ENCODE data around the gene ANKIB1. TPM values are rescaled to one million over a fixed set of nuclear protein-coding genes. Genes with fewer than 3 reads are reported as not detected.

ANKIB1 gene
- total RNA-seq, 1 experiment from 2014 or later: 49.6 TPM

GRCh38 chr7:92335574-92335973 is 89.8 kb downstream of the ANKIB1 start:
- H3K27me3 Mint-ChIP-seq (ENCODE audit: unreplicated experiment): no peaks in the 10 kb centered on the region
- TF ChIP-seq CTCF (IDR thresholded peaks at IDR 0.05; ENCODE audit: unreplicated experiment): no peak
- H3K9me3 Mint-ChIP-seq (ENCODE audit: low read depth, unreplicated experiment): no peaks in the 10 kb centered on the region
- BruUV-seq (replicated peaks): no TSS peak
- H3K36me3 Mint-ChIP-seq (ENCODE audit: insufficient read depth, unreplicated experiment): no peaks in the 10 kb centered on the region
- intact Hi-C loops (cut with micrococcal nuclease; ENCODE audit: unreplicated experiment): no loop called here
- H3K4me3 Mint-ChIP-seq (ENCODE audit: low read depth, unreplicated experiment): no peak overlapping the region
- H3K4me1 Mint-ChIP-seq (ENCODE audit: low read depth, unreplicated experiment): no peaks in the 10 kb centered on the region
- CTCF ChIA-PET: interaction anchor here (0.6 kb wide), 1 partner anchor 28 kb away, joined by 5 read pairs; no protein-coding TSS in a partner anchor
- DNase-seq: no peak
- no peak overlapping the region for H3K27ac Mint-ChIP-seq (ENCODE audit: unreplicated experiment)

DNA sequence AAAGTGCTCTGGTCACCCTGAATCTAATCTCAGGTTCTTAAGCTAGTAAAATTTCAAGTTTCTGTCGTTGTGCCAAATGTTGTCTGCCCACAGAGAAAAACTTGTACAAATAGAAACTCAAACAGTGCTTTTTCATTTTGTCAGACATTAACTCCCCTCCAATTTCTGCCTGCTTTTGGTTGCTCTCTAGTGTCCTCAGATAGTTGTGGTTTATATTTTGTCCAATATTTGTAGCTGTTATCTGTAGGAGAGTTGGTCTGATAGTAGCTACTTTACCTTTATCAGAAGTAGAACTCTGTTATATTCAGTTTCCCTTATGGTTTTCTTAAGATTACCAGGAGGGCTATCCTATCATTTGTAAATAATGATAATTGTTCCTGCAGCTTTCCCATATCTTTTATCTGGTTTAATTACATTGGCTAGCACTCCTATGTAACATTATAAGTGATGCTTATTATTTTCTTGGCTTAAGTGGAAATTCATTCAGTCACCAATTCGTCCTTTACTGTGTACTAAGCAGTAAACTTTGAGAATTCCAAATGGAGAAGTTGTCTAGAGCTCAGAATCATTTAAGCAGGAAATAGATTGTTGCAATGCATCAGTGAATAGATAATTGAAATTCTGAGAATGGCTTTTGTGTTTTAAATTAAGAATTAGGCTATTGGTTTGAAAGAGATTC is 91.0 kb downstream of the ANKIB1 start:
- no peaks in the 10 kb centered on the region for H3K4me1 Mint-ChIP-seq (ENCODE audit: low read depth, unreplicated experiment)
- H3K27ac Mint-ChIP-seq (ENCODE audit: unreplicated experiment): no peak overlapping the region
- intact Hi-C loops (cut with micrococcal nuclease; ENCODE audit: unreplicated experiment): no loop called here
- DNase-seq: no peak
- H3K36me3 Mint-ChIP-seq (ENCODE audit: insufficient read depth, unreplicated experiment): no peaks in the 10 kb centered on the region
- CTCF ChIA-PET: no interaction called here
- no peak for TF ChIP-seq CTCF (IDR thresholded peaks at IDR 0.05; ENCODE audit: unreplicated experiment)
- no peak overlapping the region for H3K4me3 Mint-ChIP-seq (ENCODE audit: low read depth, unreplicated experiment)
- no TSS peak for BruUV-seq (replicated peaks)
- H3K9me3 Mint-ChIP-seq (ENCODE audit: low read depth, unreplicated experiment): no peaks in the 10 kb centered on the region
- H3K27me3 Mint-ChIP-seq (ENCODE audit: unreplicated experiment): no peaks in the 10 kb centered on the region

GRCh38 chr7:92340016-92340415 is 94.2 kb downstream of the ANKIB1 start:
- no TSS peak for BruUV-seq (replicated peaks)

GRCh38 chr7:92343714-92344113 is 97.9 kb downstream of the ANKIB1 start:
- TF ChIP-seq CTCF (IDR thresholded peaks at IDR 0.05; ENCODE audit: unreplicated experiment): no peak
- intact Hi-C loops (cut with micrococcal nuclease; ENCODE audit: unreplicated experiment): no loop called here
- Mint-ChIP-seq H3K36me3 (ENCODE audit: insufficient read depth, unreplicated experiment) (no peaks in the 10 kb centered on the region), H3K27me3 (ENCODE audit: unreplicated experiment) (no peaks in the 10 kb centered on the region), H3K4me1 (ENCODE audit: low read depth, unreplicated experiment) (no peaks in the 10 kb centered on the region), H3K9me3 (ENCODE audit: low read depth, unreplicated experiment) (no peaks in the 10 kb centered on the region), H3K27ac (ENCODE audit: unreplicated experiment) (no peak overlapping the region), H3K4me3 (ENCODE audit: low read depth, unreplicated experiment) (no peak overlapping the region)
- no TSS peak for BruUV-seq (replicated peaks)
- DNase-seq: no peak
- CTCF ChIA-PET: no interaction called here

More at GRCh38 chr7:92340016-92340415, 94.2 kb downstream of the ANKIB1 start:
- intact Hi-C loops (cut with micrococcal nuclease; ENCODE audit: unreplicated experiment): no loop called here
- no peaks in the 10 kb centered on the region for H3K4me1 Mint-ChIP-seq (ENCODE audit: low read depth, unreplicated experiment)
- H3K4me3 Mint-ChIP-seq (ENCODE audit: low read depth, unreplicated experiment): no peak overlapping the region
- no peak for DNase-seq
- no peak for TF ChIP-seq CTCF (IDR thresholded peaks at IDR 0.05; ENCODE audit: unreplicated experiment)
- no peaks in the 10 kb centered on the region for H3K36me3 Mint-ChIP-seq (ENCODE audit: insufficient read depth, unreplicated experiment)
- H3K27me3 Mint-ChIP-seq (ENCODE audit: unreplicated experiment): no peaks in the 10 kb centered on the region
- no peak overlapping the region for H3K27ac Mint-ChIP-seq (ENCODE audit: unreplicated experiment)
- CTCF ChIA-PET: no interaction called here
- no peaks in the 10 kb centered on the region for H3K9me3 Mint-ChIP-seq (ENCODE audit: low read depth, unreplicated experiment)
